ENCODE results near the gene TIMM50. TPM values are rescaled to one million over a fixed set of nuclear protein-coding genes. Genes with fewer than 3 reads are reported as not detected.

Gene TIMM50
- total RNA-seq, 2 donors from 2014 or later: 60.0 to 80.9 TPM

DNA sequence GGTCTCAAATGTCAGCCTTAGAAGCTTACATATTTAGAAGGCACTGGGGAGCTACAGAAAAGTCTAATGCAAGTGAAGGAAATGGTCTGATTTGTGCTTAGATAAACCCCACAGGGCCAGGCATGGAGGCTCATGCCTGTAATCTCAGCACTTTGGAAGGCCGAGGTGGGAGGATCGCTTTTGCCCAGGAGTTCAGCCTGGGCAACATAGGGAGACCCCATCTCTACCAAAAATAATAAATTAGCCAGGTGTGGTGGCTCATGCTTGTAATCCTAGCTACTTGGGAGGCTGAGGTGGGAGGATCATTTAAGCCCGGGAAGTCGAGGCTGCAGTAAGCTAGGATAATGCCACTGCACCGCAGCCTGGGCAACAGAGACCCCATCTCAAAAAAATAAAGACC lies 15.4 kb downstream of the TIMM50 start:
- H3K27me3 ChIP-seq: peaks cover 4 to 10% of the 10 kb centered on the region in 2 donors
- TF ChIP-seq, protein P1, sequence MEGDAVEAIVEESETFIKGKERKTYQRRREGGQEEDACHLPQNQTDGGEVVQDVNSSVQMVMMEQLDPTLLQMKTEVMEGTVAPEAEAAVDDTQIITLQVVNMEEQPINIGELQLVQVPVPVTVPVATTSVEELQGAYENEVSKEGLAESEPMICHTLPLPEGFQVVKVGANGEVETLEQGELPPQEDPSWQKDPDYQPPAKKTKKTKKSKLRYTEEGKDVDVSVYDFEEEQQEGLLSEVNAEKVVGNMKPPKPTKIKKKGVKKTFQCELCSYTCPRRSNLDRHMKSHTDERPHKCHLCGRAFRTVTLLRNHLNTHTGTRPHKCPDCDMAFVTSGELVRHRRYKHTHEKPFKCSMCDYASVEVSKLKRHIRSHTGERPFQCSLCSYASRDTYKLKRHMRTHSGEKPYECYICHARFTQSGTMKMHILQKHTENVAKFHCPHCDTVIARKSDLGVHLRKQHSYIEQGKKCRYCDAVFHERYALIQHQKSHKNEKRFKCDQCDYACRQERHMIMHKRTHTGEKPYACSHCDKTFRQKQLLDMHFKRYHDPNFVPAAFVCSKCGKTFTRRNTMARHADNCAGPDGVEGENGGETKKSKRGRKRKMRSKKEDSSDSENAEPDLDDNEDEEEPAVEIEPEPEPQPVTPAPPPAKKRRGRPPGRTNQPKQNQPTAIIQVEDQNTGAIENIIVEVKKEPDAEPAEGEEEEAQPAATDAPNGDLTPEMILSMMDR (IDR thresholded peaks at IDR 0.05): no peak

DNA sequence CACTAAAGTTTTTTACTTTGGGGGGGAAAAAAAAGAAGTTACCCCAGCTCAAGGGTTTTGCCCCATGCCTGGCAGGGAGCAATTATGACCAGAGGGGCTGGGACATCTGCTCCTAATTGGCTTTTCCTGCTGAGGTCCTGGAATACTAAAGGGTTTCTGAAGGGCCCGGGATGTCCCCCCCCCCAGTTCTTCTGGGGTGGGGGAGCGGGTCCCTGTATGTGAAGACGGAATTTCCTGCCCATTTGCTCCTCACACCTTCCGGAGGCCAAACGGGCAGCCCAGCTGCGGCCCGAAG lies 17.0 kb downstream of the TIMM50 start:
- no peaks in the 10 kb centered on the region for H3K36me3 ChIP-seq
- H3K4me3 ChIP-seq: peak overlapping the region in 1 of 2 donors; percentile 25
- H3K27ac ChIP-seq: no peak overlapping the region
- H3K4me1 ChIP-seq: peaks cover 0 to 19% of the 10 kb centered on the region in 2 donors
- TF ChIP-seq, protein P1 (IDR thresholded peaks at IDR 0.05): no peak
- DNase-seq (ENCODE audit: low spot score): no peak
- no peaks in the 10 kb centered on the region for H3K9me3 ChIP-seq
- H3K27me3 ChIP-seq: peaks cover 4 to 10% of the 10 kb centered on the region in 2 donors

More for the DNA sequence above, 15.4 kb downstream of the TIMM50 start:
- DNase-seq (ENCODE audit: low spot score): no peak
- Histone ChIP-seq H3K36me3 (peaks cover 3% of the 10 kb centered on the region), H3K4me3 (no peak overlapping the region), H3K9me3 (no peaks in the 10 kb centered on the region), H3K4me1 (peaks cover 0 to 19% of the 10 kb centered on the region in 2 donors), H3K27ac (no peak overlapping the region)

DNA sequence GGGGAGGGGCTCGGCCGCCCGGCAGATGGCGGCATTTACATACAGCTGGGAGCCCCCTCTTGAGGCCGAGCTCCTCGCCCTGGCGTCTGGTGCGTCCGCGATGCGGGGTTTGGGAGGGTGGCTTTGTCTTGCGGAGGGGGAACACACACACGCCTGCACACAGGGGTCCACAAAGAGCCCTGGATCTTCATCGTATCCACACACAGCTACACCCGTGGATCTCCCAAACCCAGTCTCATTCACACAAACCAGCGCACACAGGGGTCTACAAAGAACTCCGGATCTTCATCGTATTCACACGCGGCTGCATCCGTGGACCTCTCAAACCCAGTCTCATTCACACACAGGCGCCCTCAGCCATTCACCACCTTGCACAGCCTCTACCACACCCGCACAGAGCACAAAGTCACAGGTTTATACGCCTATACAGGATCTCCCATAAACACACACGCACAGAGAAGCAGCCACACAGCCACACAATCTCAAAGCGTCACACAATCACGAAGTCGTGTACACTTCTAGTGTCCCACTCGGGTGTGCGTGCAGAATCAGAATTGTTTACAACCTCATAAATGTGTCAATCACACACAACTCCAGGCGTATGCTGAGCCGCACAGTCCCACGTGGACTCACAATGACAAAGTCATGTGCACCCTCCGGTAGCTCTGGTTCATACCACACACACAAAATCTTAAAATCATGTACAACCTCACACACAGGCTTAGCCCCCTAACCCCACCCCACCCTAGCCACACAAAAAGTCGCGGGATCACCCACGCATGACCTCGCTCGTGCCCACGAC lies 17.6 kb downstream of the TIMM50 start:
- DNase-seq (ENCODE audit: low spot score): no peak
- no peaks in the 10 kb centered on the region for H3K36me3 ChIP-seq
- H3K27me3 ChIP-seq: peaks cover 4 to 10% of the 10 kb centered on the region in 2 donors
- peak overlapping the region in 1 of 2 donors; percentile 25 for H3K4me3 ChIP-seq
- peaks cover 0 to 19% of the 10 kb centered on the region in 2 donors for H3K4me1 ChIP-seq
- TF ChIP-seq, protein P1 (IDR thresholded peaks at IDR 0.05): peak in 1 of 2 donors; percentile 60
- H3K27ac ChIP-seq: no peak overlapping the region
- H3K9me3 ChIP-seq: no peaks in the 10 kb centered on the region

DNA sequence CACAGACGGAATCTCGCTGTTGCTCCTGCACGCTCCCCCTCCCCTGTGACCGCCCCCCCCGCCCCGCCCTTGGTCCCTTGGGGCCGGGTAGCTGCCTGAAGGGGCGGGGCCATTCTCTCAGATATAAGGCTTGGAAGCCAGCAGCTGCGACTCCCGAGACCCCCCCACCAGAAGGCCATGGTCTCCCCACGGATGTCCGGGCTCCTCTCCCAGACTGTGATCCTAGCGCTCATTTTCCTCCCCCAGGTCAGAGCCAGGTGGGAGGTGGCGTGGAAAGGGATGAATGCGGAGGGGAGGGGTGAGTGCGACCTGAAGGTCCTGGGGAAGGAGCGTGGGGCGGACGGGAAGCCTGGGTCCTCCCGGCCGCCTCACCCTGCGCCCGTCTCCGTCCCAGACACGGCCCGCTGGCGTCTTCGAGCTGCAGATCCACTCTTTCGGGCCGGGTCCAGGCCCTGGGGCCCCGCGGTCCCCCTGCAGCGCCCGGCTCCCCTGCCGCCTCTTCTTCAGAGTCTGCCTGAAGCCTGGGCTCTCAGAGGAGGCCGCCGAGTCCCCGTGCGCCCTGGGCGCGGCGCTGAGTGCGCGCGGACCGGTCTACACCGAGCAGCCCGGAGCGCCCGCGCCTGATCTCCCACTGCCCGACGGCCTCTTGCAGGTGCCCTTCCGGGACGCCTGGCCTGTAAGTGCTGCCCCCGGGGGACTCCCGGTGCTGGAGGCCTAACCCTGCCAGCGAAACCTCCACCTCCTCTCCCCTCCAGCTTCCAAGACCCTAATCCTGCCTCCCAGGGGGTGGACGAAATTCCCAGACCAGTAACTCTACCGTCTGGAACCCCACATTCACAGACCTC lies 18.4 kb downstream of the TIMM50 start, which contains the start of gene DLL3:
DLL3 (plus strand) TSS at position 150 of the 845 bp plus-strand sequence; CDS start at position 178, 28 bp downstream.
- peak within 1 kb of the TSS in 1 of 2 donors; percentile 25 for H3K4me3 ChIP-seq
- TF ChIP-seq, protein P1 (IDR thresholded peaks at IDR 0.05): no peak
- DNase-seq (ENCODE audit: low spot score): no peak
- peaks cover 4 to 10% of the 10 kb centered on the region in 2 donors for H3K27me3 ChIP-seq
- no peaks in the 10 kb centered on the region for H3K9me3 ChIP-seq
- H3K36me3 ChIP-seq: no peaks in the 10 kb centered on the region
- no peak within 1 kb of the TSS for H3K27ac ChIP-seq
- peaks cover 0 to 19% of the 10 kb centered on the region in 2 donors for H3K4me1 ChIP-seq

DNA sequence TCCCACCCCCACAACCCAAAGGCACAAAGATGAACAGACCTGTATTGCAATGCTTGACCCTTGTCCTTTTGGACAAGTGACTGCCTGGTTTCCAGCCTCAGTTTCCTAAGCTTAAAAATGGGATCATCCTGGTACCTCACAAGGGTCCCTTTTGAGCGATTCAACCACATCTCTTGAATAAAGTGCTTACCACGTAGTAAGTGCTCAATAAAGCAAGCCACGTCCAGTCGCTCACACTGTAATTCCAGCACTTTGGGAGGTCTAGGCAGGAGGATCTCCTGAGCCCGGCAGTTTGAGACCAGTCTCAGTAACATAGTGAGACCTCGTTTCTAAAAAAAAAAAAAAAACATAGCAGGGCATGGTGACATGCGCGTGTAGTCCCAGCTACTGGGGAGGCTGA lies 19.3 kb downstream of the TIMM50 start:
- Histone ChIP-seq H3K36me3 (no peaks in the 10 kb centered on the region), H3K27me3 (peaks cover 4 to 10% of the 10 kb centered on the region in 2 donors), H3K4me1 (peaks cover 0 to 19% of the 10 kb centered on the region in 2 donors), H3K27ac (no peak overlapping the region), H3K4me3 (no peak overlapping the region), H3K9me3 (no peaks in the 10 kb centered on the region)
- DNase-seq (ENCODE audit: low spot score): no peak
- TF ChIP-seq, protein P1 (IDR thresholded peaks at IDR 0.05): no peak
